H9 (cell line): Measurements from ENCODE around the gene CD164L2. TPM values are rescaled to one million over a fixed set of nuclear protein-coding genes. Genes with fewer than 3 reads are reported as not detected.

ENCODE experiments used
- DNase-seq: peaks from one replicate; pipeline ENCODE4 v3.0.0-alpha.2; 2017
- H2AFZ ChIP-seq: one replicate; pipeline ENCODE4 v1.6.1; 2013; ENCODE audit warnings: mild to moderate bottlenecking, low read length, control low read depth, moderate library complexity
- H2AK5ac ChIP-seq: 2 replicates; pipeline ENCODE4 v1.6.1; 2013; ENCODE audit warnings: low read length, control low read depth, mixed read lengths; ENCODE audit not compliant: insufficient read length
- H2BK120ac ChIP-seq: one replicate; pipeline ENCODE4 v1.6.1; 2013; ENCODE audit warnings: low read depth, mild to moderate bottlenecking, low read length, control low read depth, inconsistent platforms; ENCODE audit not compliant: poor library complexity, severe bottlenecking
- H2BK12ac ChIP-seq: 2 replicates; pipeline ENCODE4 v1.6.1; 2013; ENCODE audit warnings: low read length, control low read depth, mixed read lengths, low read depth; ENCODE audit not compliant: insufficient read length
- H2BK15ac ChIP-seq: 2 replicates; pipeline ENCODE4 v1.6.1; 2013; ENCODE audit warnings: low read depth, low read length, control low read depth
- H2BK20ac ChIP-seq: one replicate; pipeline ENCODE4 v1.6.1; 2013; ENCODE audit warnings: low read depth, mild to moderate bottlenecking, low read length, control low read depth, inconsistent platforms; ENCODE audit not compliant: poor library complexity, severe bottlenecking
- H2BK5ac ChIP-seq: 2 replicates; pipeline ENCODE4 v1.6.1; 2013; ENCODE audit warnings: low read length, control low read depth, mixed read lengths; ENCODE audit not compliant: insufficient read length
- H3K14ac ChIP-seq: 2 replicates; pipeline ENCODE4 v1.6.1; 2013; ENCODE audit warnings: low read length, control low read depth; ENCODE audit not compliant: insufficient read depth
- H3K18ac ChIP-seq: 2 replicates; pipeline ENCODE4 v1.6.1; 2013; ENCODE audit warnings: low read depth, mild to moderate bottlenecking, mixed read lengths, low read length, control low read depth; ENCODE audit not compliant: insufficient read length
- H3K23ac ChIP-seq: 2 replicates; pipeline ENCODE4 v1.6.1; 2013; ENCODE audit warnings: low read length, control low read depth, mixed read lengths, low read depth; ENCODE audit not compliant: insufficient read length
- H3K23me2 ChIP-seq: 2 replicates; pipeline ENCODE4 v1.6.1; 2013; ENCODE audit warnings: low read depth, mild to moderate bottlenecking, mixed read lengths, low read length, control low read depth; ENCODE audit not compliant: insufficient read length, poor library complexity, severe bottlenecking
- H3K27ac ChIP-seq: 2 replicates; pipeline ENCODE4 v1.5.1; 2013; ENCODE audit warnings: low read length, control low read depth, mixed read lengths, low read depth; ENCODE audit not compliant: insufficient read length
- H3K27me3 ChIP-seq: 2 replicates; pipeline ENCODE4 v1.6.1; 2013; ENCODE audit warnings: low read length, control low read depth, inconsistent platforms; ENCODE audit not compliant: insufficient read depth
- H3K4ac ChIP-seq: 2 replicates; pipeline ENCODE4 v1.6.1; 2013; ENCODE audit warnings: low read depth, mild to moderate bottlenecking, control low read depth, inconsistent platforms, low read length, moderate library complexity
- H3K4me1 ChIP-seq: 2 replicates; pipeline ENCODE4 v1.6.1; 2013; ENCODE audit warnings: low read length, control low read depth, inconsistent platforms; ENCODE audit not compliant: insufficient read depth
- H3K4me2 ChIP-seq: 2 replicates; pipeline ENCODE4 v1.6.1; 2013; ENCODE audit warnings: low read length, control low read depth, mixed read lengths; ENCODE audit not compliant: insufficient read length, insufficient read depth
- H3K56ac ChIP-seq: 2 replicates; pipeline ENCODE4 v1.6.1; 2013; ENCODE audit warnings: low read depth, mild to moderate bottlenecking, mixed read lengths, low read length, control low read depth; ENCODE audit not compliant: insufficient read length
- H3K79me1 ChIP-seq: 2 replicates; pipeline ENCODE4 v1.6.1; 2013; ENCODE audit warnings: low read depth, mild to moderate bottlenecking, moderate library complexity, low read length, control low read depth, inconsistent platforms; ENCODE audit not compliant: insufficient read depth, poor library complexity, severe bottlenecking
- H3K79me2 ChIP-seq: 2 replicates; pipeline ENCODE4 v1.6.1; 2013; ENCODE audit warnings: low read length, control low read depth, inconsistent platforms; ENCODE audit not compliant: insufficient read depth
- H3K9ac ChIP-seq: 2 replicates; pipeline ENCODE4 v1.6.1; 2013; ENCODE audit warnings: low read length, control low read depth, mixed read lengths; ENCODE audit not compliant: insufficient read length; ENCODE audit errors: extremely low read depth
- H3K9me3 ChIP-seq: one replicate; pipeline ENCODE4 v1.6.1; 2013; ENCODE audit warnings: low read depth, low read length, inconsistent platforms; ENCODE audit not compliant: control insufficient read depth
- H3T11ph ChIP-seq: one replicate; pipeline ENCODE4 v1.6.1; 2013; ENCODE audit warnings: mild to moderate bottlenecking, low read length, control low read depth, inconsistent platforms
- H4K20me1 ChIP-seq: one replicate; pipeline ENCODE4 v1.6.1; 2013; ENCODE audit not compliant: control insufficient read depth, insufficient read length, insufficient read depth
- H4K5ac ChIP-seq: 2 replicates; pipeline ENCODE4 v1.6.1; 2013; ENCODE audit warnings: low read depth, mild to moderate bottlenecking, mixed read lengths, low read length, control low read depth; ENCODE audit not compliant: insufficient read length
- H4K8ac ChIP-seq: replicated peaks from 2 replicates; pipeline ENCODE4 v1.6.1; 2013; ENCODE audit warnings: low read length, control low read depth, mixed read lengths, low read depth; ENCODE audit not compliant: insufficient read length
- H4K91ac ChIP-seq: 2 replicates; pipeline ENCODE4 v1.6.1; 2013; ENCODE audit warnings: low read depth, mild to moderate bottlenecking, moderate library complexity, mixed read lengths, low read length, control low read depth; ENCODE audit not compliant: insufficient read length
- H3K27ac Mint-ChIP-seq, 3 experiments: 2 replicates in 2 of 3; 3 replicates in 1 of 3; pipeline ENCODE4 v1.8.0; 2020 to 2021; ENCODE audit warnings: mixed read lengths in 3 of 3, mild to moderate bottlenecking in 1 of 3, moderate library complexity in 1 of 3
- H3K27me3 Mint-ChIP-seq: 2 replicates; pipeline ENCODE4 v1.8.0; 2021; ENCODE audit warnings: low read depth, mild to moderate bottlenecking, moderate library complexity, mixed read lengths
- H3K36me3 Mint-ChIP-seq, 3 experiments: 2 replicates in 2 of 3; 3 replicates in 1 of 3; pipeline ENCODE4 v1.8.0; 2020 to 2021; ENCODE audit warnings: low read depth in 3 of 3, mixed read lengths in 3 of 3; ENCODE audit not compliant: insufficient read depth in 1 of 3
- H3K4me1 Mint-ChIP-seq, 2 experiments: 2 replicates each; pipeline ENCODE4 v1.8.0; 2020; ENCODE audit warnings: mixed read lengths in 2 of 2
- H3K4me3 Mint-ChIP-seq, 2 experiments: 2 replicates in 1 of 2; 3 replicates in 1 of 2; pipeline ENCODE4 v1.8.0; 2020 to 2021; ENCODE audit warnings: mild to moderate bottlenecking in 2 of 2, mixed read lengths in 2 of 2, moderate library complexity in 1 of 2
- H3K9me3 Mint-ChIP-seq, 2 experiments: 2 replicates in 1 of 2; 3 replicates in 1 of 2; pipeline ENCODE4 v1.8.0; 2020; ENCODE audit warnings: mild to moderate bottlenecking in 2 of 2, mixed read lengths in 2 of 2, moderate library complexity in 1 of 2
- CTCF ChIP-seq: fragments of 200-600 bp; sonication (generic); conservative IDR thresholded peaks from 3 replicates; pipeline ENCODE4 v1.8.0; 2021; ENCODE audit warnings: antibody characterized with exemption, mild to moderate bottlenecking
- WGBS: extraction: QIAGEN DNeasy Blood & Tissue Kit; methylation state at CpG from one replicate; pipeline ENCODE4 v1.1.7; 2013; ENCODE audit warnings: missing lambda C conversion rate, low lambda C conversion rate, mixed read lengths; ENCODE audit not compliant: insufficient read length; ENCODE audit errors: extremely low coverage; 5-methylcytosine and 5-hydroxymethylcytosine counted together
- total RNA-seq: library from RNA; stranded (reverse); gene quantifications from 2 replicates; pipeline ENCODE4 v1.2.1, GENCODE V29; 2021

CD164L2 gene
- total RNA-seq, 1 experiment from 2014 or later: 1.2 TPM

GRCh38 chr1:27351541-27352107, 31.5 kb downstream of the CD164L2 start:
- H3K23ac ChIP-seq: no peak overlapping the region
- Mint-ChIP-seq H3K9me3 (no peaks in the 10 kb centered on the region), H3K27me3 (peaks cover 23% of the 10 kb centered on the region), H3K4me3 (peak overlapping the region; percentile 70 to 84), H3K36me3 (peaks cover 4 to 13% (median 8%) of the 10 kb centered on the region in 3 experiments; a peak in 4 of 7 replicates), H3K4me1 (peaks cover 14 to 20% of the 10 kb centered on the region in 2 experiments), H3K27ac (0 out of 7 replicates have a peak overlapping the region, but pooled peaks of 1 of the 3 experiments have one; percentile 74)
- no peak overlapping the region for H2BK12ac ChIP-seq
- H3K9me3 ChIP-seq: no peaks in the 10 kb centered on the region
- H2AFZ ChIP-seq: no peak overlapping the region
- no peak overlapping the region for H3K18ac ChIP-seq
- DNase-seq: no peak
- H3K4me1 ChIP-seq: no peaks in the 10 kb centered on the region
- no peak overlapping the region for H3T11ph ChIP-seq
- H3K4me2 ChIP-seq: peak overlapping the region; percentile 71
- H3K56ac ChIP-seq: no peak overlapping the region
- no peaks in the 10 kb centered on the region for H3K27me3 ChIP-seq
- H4K8ac ChIP-seq: no peak overlapping the region
- H4K20me1 ChIP-seq: peaks cover 4% of the 10 kb centered on the region
- H3K9ac ChIP-seq: peak overlapping the region; percentile 4
- H3K23me2 ChIP-seq: peaks cover 21% of the 10 kb centered on the region
- no peak overlapping the region for H2BK20ac ChIP-seq
- no peak overlapping the region for H4K5ac ChIP-seq
- H3K14ac ChIP-seq: no peak overlapping the region
- no peak overlapping the region for H2BK5ac ChIP-seq
- no CpG with 5 or more reads among the region's 8 CpGs for WGBS
- no peak overlapping the region for H2AK5ac ChIP-seq
- no peak overlapping the region for H2BK120ac ChIP-seq
- H3K79me2 ChIP-seq: no peaks in the 10 kb centered on the region; the same call in 1 of the 2 replicates
- no peak overlapping the region for H4K91ac ChIP-seq
- no peak overlapping the region for H3K4ac ChIP-seq
- H3K79me1 ChIP-seq: no peaks in the 10 kb centered on the region
- H3K27ac ChIP-seq: no peak overlapping the region
- TF ChIP-seq CTCF: no peak
- no peak overlapping the region for H2BK15ac ChIP-seq
